Spleen (tissue), 11 donors: ENCODE results near the gene HSPB1. TPM values are rescaled to one million over a fixed set of nuclear protein-coding genes. Genes with fewer than 3 reads are reported as not detected.
A peak's percentile ranks its signal among the peaks of the same experiment; 100 is the strongest.
"Not testable (repeated sequence)": the region's sequence is repeated elsewhere in the genome, so short reads cannot be mapped to it uniquely, and the experiment has no call there.

Experiments used
- DNase-seq: peaks from one replicate; pipeline ENCODE4 v3.0.0-alpha.2; 2020
- H3K27ac ChIP-seq, 8 donors: fragments of 200-600 bp; sonication (generic) in 7 of 8; 1 replicate in 4 of 8; 2 replicates in 4 of 8; pipeline versions ENCODE4 v1.5.0 to v1.8.0; 2016 to 2021; ENCODE audit warnings: inconsistent platforms in 4 of 8, mild to moderate bottlenecking in 4 of 8, moderate library complexity in 1 of 8
- H3K27me3 ChIP-seq, 7 donors: fragments of 200-600 bp; sonication (generic) in 6 of 7; replicated peaks in 1 of 7; 1 replicate in 4 of 7; 2 replicates in 3 of 7; pipeline versions ENCODE4 v1.5.0 to v1.8.0; 2016 to 2021; ENCODE audit warnings: inconsistent platforms in 3 of 7, mild to moderate bottlenecking in 1 of 7
- H3K36me3 ChIP-seq, 6 donors: fragments of 200-600 bp; sonication (generic) in 5 of 6; 1 replicate in 4 of 6; 2 replicates in 2 of 6; pipeline versions ENCODE4 v1.5.0 to v1.8.0; 2016 to 2021; ENCODE audit warnings: inconsistent platforms in 2 of 6
- H3K4me1 ChIP-seq, 6 donors: fragments of 200-600 bp; sonication (generic) in 5 of 6; 1 replicate in 3 of 6; 2 replicates in 3 of 6; pipeline versions ENCODE4 v1.5.0 to v1.8.0; 2016 to 2021; ENCODE audit warnings: inconsistent platforms in 3 of 6
- H3K4me3 ChIP-seq, 8 donors: fragments of 200-600 bp; sonication (generic) in 7 of 8; 1 replicate in 4 of 8; 2 replicates in 4 of 8; pipeline versions ENCODE4 v1.5.0 to v1.8.0; 2016 to 2021; ENCODE audit warnings: inconsistent platforms in 4 of 8, mild to moderate bottlenecking in 4 of 8, moderate library complexity in 2 of 8
- H3K9me3 ChIP-seq, 8 donors: fragments of 200-600 bp; sonication (generic) in 7 of 8; 1 replicate in 4 of 8; 2 replicates in 4 of 8; pipeline versions ENCODE4 v1.5.0 to v1.8.0; 2016 to 2021; ENCODE audit warnings: inconsistent platforms in 4 of 8
- POLR2A ChIP-seq, 3 donors: fragments of 450-650 bp; IDR thresholded peaks; one replicate each; pipeline ENCODE4 v1.5.1; 2017; ENCODE audit warnings: antibody characterized with exemption in 3 of 3, mild to moderate bottlenecking in 1 of 3
- POLR2AphosphoS5 ChIP-seq, 3 donors: sonication (generic); formaldehyde crosslinking; IDR thresholded peaks; one replicate each; pipeline ENCODE4 v1.5.1; 2017; ENCODE audit warnings: antibody characterized with exemption in 3 of 3
- WGBS, 5 donors: extraction: QIAGEN DNeasy Blood & Tissue Kit in 3 of 5; methylation state at CpG; one replicate each; pipeline versions ENCODE4 v1.1.5 to v1.1.7; 2013 to 2018; 5-methylcytosine and 5-hydroxymethylcytosine counted together
- intact Hi-C: fragments of 100-400 bp; cut with DNase I; formaldehyde crosslinking; loops from one replicate; pipeline ENCODE4 v1.15.0; 2023; ENCODE audit warnings: low total_unique reads
- polyA plus RNA-seq, 3 donors: library from polyadenylated mRNA; stranded (reverse); fragments of 200-250 nt; gene quantifications; one replicate each; pipeline ENCODE4 v1.2.1, GENCODE V29; 2013
- total RNA-seq, 7 donors: library from RNA; depleted of rRNA in 3 of 7; stranded (reverse); fragments of >200 nt in 3 of 7; fragmentation: NEBNext Ultra II Directional in 4 of 7; extraction: Animal tissue kit (Norgen Biotek cat#: 25700) in 4 of 7; gene quantifications; one replicate each; pipeline versions ENCODE4 v1.1.0 to v1.2.1, GENCODE V29; 2016 to 2021
- TF ChIP-seq, protein P1 (sequence below), 11 experiments: fragments of 200-600 bp in 7 of 11; fragments of 450-650 bp in 4 of 11; sonication (generic) in 4 of 11; IDR thresholded peaks in 8 of 11; conservative IDR thresholded peaks in 3 of 11; 1 replicate in 7 of 11; 2 replicates in 4 of 11; pipeline versions ENCODE4 v1.4.0 to v1.8.0; 2016 to 2021; ENCODE audit warnings: antibody characterized with exemption in 11 of 11, inconsistent platforms in 4 of 11, mild to moderate bottlenecking in 1 of 11
- donor health status: healthy with polysubstance abuse.
- donor health status: DM: no; HTN: no; CAD: no; lungs with moderate emphysema.
- donor health status: DM: no; HTN: no; CAD: no.
- donor health status: Bipolar disorder and iron deficiency.
- donor health status: healthy.
- donor health status: DM: no; HTN: no; CAD: no.
- donor health status: DM: yes; HTN: yes; CAD: no.

Gene HSPB1
- total and polyA plus RNA-seq, 10 donors, result 56.5 to 227 (median 137) TPM

DNA sequence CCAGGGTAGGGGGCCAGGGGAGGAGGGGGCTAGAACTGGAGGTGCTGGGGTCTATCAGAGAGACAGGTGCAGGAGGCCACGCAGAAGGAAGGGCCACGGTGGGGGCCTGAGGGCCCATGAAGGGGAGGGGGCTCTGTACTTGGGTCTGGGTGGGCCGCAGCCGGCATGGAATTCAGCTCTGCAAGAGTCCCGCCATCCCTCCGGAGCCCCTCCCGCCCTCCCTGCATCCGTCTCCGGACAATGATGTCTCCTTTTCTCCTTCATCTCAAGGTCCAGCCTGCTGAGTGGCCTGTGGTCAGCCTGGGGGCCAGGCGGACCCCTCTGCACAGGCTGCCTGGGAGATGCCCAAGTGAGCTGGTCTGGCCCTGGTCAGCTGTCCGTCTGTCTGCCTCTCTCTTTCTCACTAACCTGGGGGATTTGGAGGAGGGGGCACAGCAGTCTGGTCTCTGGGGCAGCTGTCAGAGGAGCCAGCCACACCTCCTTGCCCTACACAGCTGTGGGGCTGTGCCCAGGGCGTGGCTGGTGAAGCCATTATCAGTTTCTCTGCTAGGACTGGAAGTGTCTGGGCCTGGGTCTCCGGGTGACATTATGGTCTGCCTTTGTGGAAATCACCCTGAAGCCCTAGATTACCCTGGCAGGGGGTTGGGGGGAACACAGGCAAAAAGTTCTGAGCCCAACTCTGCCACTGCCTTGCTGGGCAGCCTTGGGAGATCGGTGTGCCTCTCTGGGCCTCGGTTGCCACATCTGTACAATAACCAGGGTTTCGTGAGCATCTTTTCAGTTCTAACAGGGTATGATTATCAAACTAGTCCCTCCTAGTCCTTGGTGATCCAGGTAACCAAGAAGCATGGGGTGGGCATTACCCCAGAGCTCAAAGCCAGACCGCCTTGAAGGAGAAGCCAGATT, 19.0 kb upstream of the HSPB1 start:
- H3K4me1 ChIP-seq, result peaks cover 0 to 30% (median 21%) of the 10 kb centered on the region in 6 donors
- WGBS, 5 donors, result 72 to 89% (median 84%) methylated on average over 15 to 17 of the region's 17 CpGs
- H3K27ac ChIP-seq, result no peak overlapping the region
- H3K9me3 ChIP-seq, result no peaks in the 10 kb centered on the region
- H3K4me3 ChIP-seq, result peak overlapping the region in 2 of 8 donors; percentile 52 to 74
- H3K27me3 ChIP-seq, result peaks cover 2 to 72% (median 28%) of the 10 kb centered on the region in 7 donors
- H3K36me3 ChIP-seq, result no peaks in the 10 kb centered on the region
- no peak for DNase-seq
- TF ChIP-seq POLR2A (IDR thresholded peaks at IDR 0.05) (no peak), POLR2AphosphoS5 (IDR thresholded peaks at IDR 0.05) (no peak)
- TF ChIP-seq, protein P1, sequence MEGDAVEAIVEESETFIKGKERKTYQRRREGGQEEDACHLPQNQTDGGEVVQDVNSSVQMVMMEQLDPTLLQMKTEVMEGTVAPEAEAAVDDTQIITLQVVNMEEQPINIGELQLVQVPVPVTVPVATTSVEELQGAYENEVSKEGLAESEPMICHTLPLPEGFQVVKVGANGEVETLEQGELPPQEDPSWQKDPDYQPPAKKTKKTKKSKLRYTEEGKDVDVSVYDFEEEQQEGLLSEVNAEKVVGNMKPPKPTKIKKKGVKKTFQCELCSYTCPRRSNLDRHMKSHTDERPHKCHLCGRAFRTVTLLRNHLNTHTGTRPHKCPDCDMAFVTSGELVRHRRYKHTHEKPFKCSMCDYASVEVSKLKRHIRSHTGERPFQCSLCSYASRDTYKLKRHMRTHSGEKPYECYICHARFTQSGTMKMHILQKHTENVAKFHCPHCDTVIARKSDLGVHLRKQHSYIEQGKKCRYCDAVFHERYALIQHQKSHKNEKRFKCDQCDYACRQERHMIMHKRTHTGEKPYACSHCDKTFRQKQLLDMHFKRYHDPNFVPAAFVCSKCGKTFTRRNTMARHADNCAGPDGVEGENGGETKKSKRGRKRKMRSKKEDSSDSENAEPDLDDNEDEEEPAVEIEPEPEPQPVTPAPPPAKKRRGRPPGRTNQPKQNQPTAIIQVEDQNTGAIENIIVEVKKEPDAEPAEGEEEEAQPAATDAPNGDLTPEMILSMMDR (IDR thresholded peaks at IDR 0.05 in 8 of 11, conservative IDR thresholded peaks at IDR 0.05 in 3 of 11), result no peak
- intact Hi-C loops, result no loop called here

- TF ChIP-seq, protein P1 (IDR thresholded peaks at IDR 0.05 in 8 of 11, conservative IDR thresholded peaks at IDR 0.05 in 3 of 11), result no peak
- TF ChIP-seq POLR2A (IDR thresholded peaks at IDR 0.05) (no peak), POLR2AphosphoS5 (IDR thresholded peaks at IDR 0.05) (no peak)
- Histone ChIP-seq H3K4me1 (peaks cover 0 to 27% (median 19%) of the 10 kb centered on the region in 6 donors), H3K36me3 (no peaks in the 10 kb centered on the region), H3K9me3 (no peaks in the 10 kb centered on the region), H3K4me3 (no peak overlapping the region), H3K27ac (no peak overlapping the region), H3K27me3 (peaks cover 2 to 49% (median 23%) of the 10 kb centered on the region in 7 donors)
- DNase-seq, result no peak
- intact Hi-C loops, result no loop called here
- 87 to 90% (median 89%) methylated on average over 27 to 29 of the region's 29 CpGs for WGBS, 5 donors
Measured at GRCh38 chr7:76285604-76286374, 16.7 kb upstream of the HSPB1 start.

DNA sequence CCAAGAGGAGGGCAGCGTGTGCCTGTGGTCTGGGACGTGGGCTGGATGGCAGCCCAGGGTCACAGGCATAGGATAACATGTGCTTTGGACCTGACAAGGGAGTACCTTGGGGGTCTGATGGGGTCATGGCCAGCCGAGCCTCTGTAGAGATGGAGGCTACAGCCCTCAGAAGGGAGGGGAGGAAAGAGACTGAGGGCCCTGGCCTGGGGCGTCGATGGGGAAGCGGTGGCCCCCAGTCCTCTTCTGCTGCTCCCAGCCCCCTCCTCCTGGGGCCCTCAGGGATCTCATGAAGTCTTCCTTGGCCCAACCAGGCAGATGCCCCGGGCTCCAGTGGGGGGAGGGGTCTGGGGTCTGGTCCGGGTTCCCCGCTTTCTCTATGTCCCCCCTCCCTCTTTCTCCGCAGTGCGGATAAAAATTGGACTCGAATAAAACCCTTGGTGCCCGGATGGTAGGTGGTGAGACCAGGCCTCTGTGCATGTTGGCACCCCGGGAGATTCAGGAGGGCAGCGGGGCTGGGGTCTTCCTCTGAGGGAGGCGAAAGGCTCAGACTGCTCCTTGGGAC, 15.6 kb upstream of the HSPB1 start:
- Histone ChIP-seq H3K9me3 (no peaks in the 10 kb centered on the region), H3K36me3 (no peaks in the 10 kb centered on the region), H3K4me3 (no peak overlapping the region), H3K27me3 (peaks cover 2 to 40% (median 20%) of the 10 kb centered on the region in 7 donors), H3K4me1 (peaks cover 4 to 29% (median 22%) of the 10 kb centered on the region in 6 donors), H3K27ac (no peak overlapping the region)
- TF ChIP-seq POLR2A (IDR thresholded peaks at IDR 0.05) (no peak), POLR2AphosphoS5 (IDR thresholded peaks at IDR 0.05) (no peak)
- TF ChIP-seq, protein P1 (IDR thresholded peaks at IDR 0.05 in 8 of 11, conservative IDR thresholded peaks at IDR 0.05 in 3 of 11), result no peak
- intact Hi-C loops, result no loop called here
- 87 to 93% (median 91%) methylated on average over 13 to 16 of the region's 16 CpGs for WGBS, 5 donors
- no peak for DNase-seq

DNA sequence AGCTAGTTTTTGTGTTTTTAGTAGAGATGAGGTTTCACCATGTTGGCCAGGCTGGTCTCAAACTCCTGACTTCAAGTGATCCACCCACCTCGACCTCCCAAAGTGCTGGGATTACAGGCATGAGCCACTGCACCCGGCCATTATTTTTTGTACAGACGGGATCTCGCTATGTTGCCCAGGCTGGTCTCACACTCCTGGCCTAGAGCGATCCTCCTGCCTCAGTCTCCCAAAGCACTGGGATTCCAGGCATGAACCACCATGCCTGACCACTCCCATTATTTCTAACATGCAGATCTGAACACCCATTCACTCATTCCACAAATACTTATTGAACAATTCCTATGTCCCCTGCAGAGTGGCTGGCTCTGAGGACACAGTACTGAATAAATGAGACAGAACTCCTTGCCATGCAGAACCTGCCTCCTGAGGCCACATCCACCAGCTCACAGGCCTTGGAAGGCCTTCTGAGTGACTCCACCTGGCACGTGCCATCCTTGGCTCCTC, 11.6 kb upstream of the HSPB1 start:
- H3K27me3 ChIP-seq, H3K4me3 ChIP-seq, H3K9me3 ChIP-seq, DNase-seq, intact Hi-C loops, H3K36me3 ChIP-seq: not testable (repeated sequence)
- peaks cover 13 to 48% (median 37%) of the 10 kb centered on the region in 6 donors for H3K4me1 ChIP-seq
- H3K27ac ChIP-seq, result peak overlapping the region in 6 of 8 donors; percentile 78 to 89 (median 84)
- 82 to 90% (median 83%) methylated on average over 6 of the region's 6 CpGs for WGBS, 5 donors
